GM18858 (cell line): ENCODE results near the gene ZNF638.

ENCODE experiments used
- ATAC-seq: cut with Tn5 transposase; IDR thresholded peaks from one replicate; pipeline ENCODE4 v1.9.1; 2021; ENCODE audit not compliant: unreplicated experiment

ZNF638 gene

GRCh38 chr2:71455011-71455740 lies 123.6 kb downstream of the ZNF638 start:
- ATAC-seq = no peak

GRCh38 chr2:71455741-71456569 lies 124.4 kb downstream of the ZNF638 start:
- ATAC-seq = no peak

- no peak for ATAC-seq
Measured at GRCh38 chr2:71456617-71457016, 125.0 kb downstream of the ZNF638 start.

GRCh38 chr2:71457123-71457915 lies 125.7 kb downstream of the ZNF638 start:
- ATAC-seq = no peak

- no peak for ATAC-seq
Measured at GRCh38 chr2:71457923-71458322, 126.3 kb downstream of the ZNF638 start.

- ATAC-seq = no peak
Measured at GRCh38 chr2:71458413-71459083, 127.0 kb downstream of the ZNF638 start.

- no peak for ATAC-seq
Measured at GRCh38 chr2:71459084-71459431, 127.5 kb downstream of the ZNF638 start.

GRCh38 chr2:71460056-71460455 lies 128.5 kb downstream of the ZNF638 start:
- ATAC-seq = no peak

- ATAC-seq = no peak
Measured at GRCh38 chr2:71460595-71461303, 129.2 kb downstream of the ZNF638 start.

- ATAC-seq = no peak
Measured at GRCh38 chr2:71461304-71461671, 129.7 kb downstream of the ZNF638 start.

GRCh38 chr2:71462056-71462605 lies 130.5 kb downstream of the ZNF638 start:
- no peak for ATAC-seq

- ATAC-seq = no peak
Measured at GRCh38 chr2:71462641-71463341, 131.2 kb downstream of the ZNF638 start.

GRCh38 chr2:71463342-71463654 lies 131.7 kb downstream of the ZNF638 start:
- ATAC-seq = no peak

GRCh38 chr2:71464389-71464788 lies 132.8 kb downstream of the ZNF638 start:
- no peak for ATAC-seq

- no peak for ATAC-seq
Measured at GRCh38 chr2:71465356-71465755, 133.8 kb downstream of the ZNF638 start.

GRCh38 chr2:71465961-71466300 lies 134.3 kb downstream of the ZNF638 start:
- no peak for ATAC-seq

GRCh38 chr2:71466301-71467179 lies 135.0 kb downstream of the ZNF638 start:
- no peak for ATAC-seq

- no peak for ATAC-seq
Measured at GRCh38 chr2:71467180-71467815, 135.7 kb downstream of the ZNF638 start.
